Posterior vena cava (tissue), 2 donors: ENCODE results near the gene MICU2. TPM values are rescaled to one million over a fixed set of nuclear protein-coding genes. Genes with fewer than 3 reads are reported as not detected.

Experiments used
- DNase-seq: peaks from one replicate; pipeline ENCODE4 v3.0.0-alpha.2; 2020; ENCODE audit warnings: low spot score
- intact Hi-C, 2 donors: fragments of 100-400 bp; cut with DNase I; formaldehyde crosslinking; loops; one replicate each; pipeline versions ENCODE4 v1.14.1 to v1.14.2; 2022 to 2023
- total RNA-seq, 2 donors: library from RNA; stranded (reverse); fragmentation: NEBNext Ultra II Directional; extraction: Animal tissue kit (Norgen Biotek cat#: 25700); gene quantifications; one replicate each; pipeline ENCODE4 v1.2.1, GENCODE V29; 2021
- donor health status: DM: yes; HTN: yes; CAD: no.
- donor health status: DM: yes; HTN: yes; CAD: no.

MICU2 gene
- total RNA-seq, 2 donors from 2014 or later = 26.7 to 33.7 TPM

- intact Hi-C loops = no loop called here
- DNase-seq = no peak
Observed at GRCh38 chr13:21453387-21454081, 150.4 kb downstream of the MICU2 start.

GRCh38 chr13:21450936-21451335 lies 153.0 kb downstream of the MICU2 start:
- intact Hi-C loops = no loop called here
- no peak for DNase-seq

- DNase-seq = no peak
- intact Hi-C loops = no loop called here
Observed at GRCh38 chr13:21446656-21447055, 157.3 kb downstream of the MICU2 start.

GRCh38 chr13:21445759-21446158 lies 158.2 kb downstream of the MICU2 start:
- intact Hi-C loops = no loop called here
- no peak for DNase-seq

DNA sequence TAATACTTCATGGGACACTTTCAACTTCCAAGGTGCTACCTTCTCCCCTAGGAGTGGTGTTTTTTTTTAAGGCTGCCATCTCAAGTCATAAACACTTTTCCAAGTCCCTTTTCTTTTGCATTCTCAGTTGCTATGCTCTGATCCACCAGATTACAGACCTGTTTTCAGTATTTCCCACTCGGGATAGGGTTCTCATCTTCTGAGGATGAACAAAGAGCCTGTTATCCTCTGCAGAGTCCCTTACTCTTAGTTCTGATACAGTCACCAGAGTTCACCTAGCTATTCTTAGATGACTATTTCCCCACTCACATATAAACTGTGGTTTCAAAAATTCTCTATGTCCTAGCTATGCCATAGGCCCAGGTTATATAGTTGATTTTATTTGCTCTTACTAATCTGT lies 160.8 kb downstream of the MICU2 start:
- intact Hi-C loops = no loop called here
- no peak for DNase-seq

Other genes starting within 250 kb of the MICU2 start
- 10 to 100 TPM; 57.6 to 60.4 TPM for gene ZDHHC20, start 144.9 kb downstream of the MICU2 start, total RNA-seq
- gene FGF9, start 66.9 kb upstream of the MICU2 start, total RNA-seq = 1 to 10 TPM in 1 of 2 donors, under 1 TPM in 1; 0.90 to 3.1 TPM